NCI-H2107 treated with DMSO at 0.1 percent for 48 hours (cell line): ENCODE measurements around the gene NCR2.

Experiments
- DNase-seq: peaks from one replicate; lab custom pipeline; 2025; ENCODE audit not compliant: unreplicated experiment; lab: John Stamatoyannopoulos, UW

NCR2 gene

GRCh38 chr6:41392246-41392645 lies 56.8 kb downstream of the NCR2 start:
- no peak for DNase-seq

- no peak for DNase-seq
Measured at GRCh38 chr6:41396335-41396734, 60.9 kb downstream of the NCR2 start.

GRCh38 chr6:41399424-41399823 lies 64.0 kb downstream of the NCR2 start:
- no peak for DNase-seq
